ENCODE measurements around the gene FKBP2. TPM values are rescaled to one million over a fixed set of nuclear protein-coding genes. Genes with fewer than 3 reads are reported as not detected.

Gene FKBP2
- total RNA-seq, 4 donors from 2014 or later, result 47.7 to 70.3 (median 56.4) TPM

DNA sequence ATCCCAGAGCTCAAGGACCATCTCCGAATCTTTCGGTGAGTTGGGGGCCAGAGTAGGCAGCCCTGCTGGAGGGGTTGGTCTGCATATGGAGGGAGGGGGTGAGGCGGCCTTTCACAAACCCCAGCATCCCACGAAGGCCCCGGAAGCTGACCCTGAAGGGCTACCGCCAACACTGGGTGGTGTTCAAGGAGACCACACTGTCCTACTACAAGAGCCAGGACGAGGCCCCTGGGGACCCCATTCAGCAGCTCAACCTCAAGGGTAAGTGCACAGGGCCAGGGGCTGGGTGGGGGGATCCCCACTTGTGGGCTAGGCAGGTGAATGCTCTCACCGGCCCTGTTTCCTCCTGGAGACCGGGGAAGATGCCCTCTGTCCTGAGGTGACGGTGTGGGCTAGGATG, 21.1 kb upstream of the FKBP2 start:
- H3K4me3 ChIP-seq (ENCODE audit: low read depth, poor library complexity, severe bottlenecking), result no peak overlapping the region
- TF ChIP-seq POLR2A (IDR thresholded peaks at IDR 0.05), result no peak
- TF ChIP-seq, protein P1, sequence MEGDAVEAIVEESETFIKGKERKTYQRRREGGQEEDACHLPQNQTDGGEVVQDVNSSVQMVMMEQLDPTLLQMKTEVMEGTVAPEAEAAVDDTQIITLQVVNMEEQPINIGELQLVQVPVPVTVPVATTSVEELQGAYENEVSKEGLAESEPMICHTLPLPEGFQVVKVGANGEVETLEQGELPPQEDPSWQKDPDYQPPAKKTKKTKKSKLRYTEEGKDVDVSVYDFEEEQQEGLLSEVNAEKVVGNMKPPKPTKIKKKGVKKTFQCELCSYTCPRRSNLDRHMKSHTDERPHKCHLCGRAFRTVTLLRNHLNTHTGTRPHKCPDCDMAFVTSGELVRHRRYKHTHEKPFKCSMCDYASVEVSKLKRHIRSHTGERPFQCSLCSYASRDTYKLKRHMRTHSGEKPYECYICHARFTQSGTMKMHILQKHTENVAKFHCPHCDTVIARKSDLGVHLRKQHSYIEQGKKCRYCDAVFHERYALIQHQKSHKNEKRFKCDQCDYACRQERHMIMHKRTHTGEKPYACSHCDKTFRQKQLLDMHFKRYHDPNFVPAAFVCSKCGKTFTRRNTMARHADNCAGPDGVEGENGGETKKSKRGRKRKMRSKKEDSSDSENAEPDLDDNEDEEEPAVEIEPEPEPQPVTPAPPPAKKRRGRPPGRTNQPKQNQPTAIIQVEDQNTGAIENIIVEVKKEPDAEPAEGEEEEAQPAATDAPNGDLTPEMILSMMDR (IDR thresholded peaks at IDR 0.05), result no peak
- 87% methylated on average over 8 to 10 of the region's 10 CpGs for WGBS, 2 donors
- DNase-seq (ENCODE audit: low spot score in 2 of 2), result no peak
- intact Hi-C loops (cut with DNase I; ENCODE audit: low total_unique reads), result no loop called here

DNA sequence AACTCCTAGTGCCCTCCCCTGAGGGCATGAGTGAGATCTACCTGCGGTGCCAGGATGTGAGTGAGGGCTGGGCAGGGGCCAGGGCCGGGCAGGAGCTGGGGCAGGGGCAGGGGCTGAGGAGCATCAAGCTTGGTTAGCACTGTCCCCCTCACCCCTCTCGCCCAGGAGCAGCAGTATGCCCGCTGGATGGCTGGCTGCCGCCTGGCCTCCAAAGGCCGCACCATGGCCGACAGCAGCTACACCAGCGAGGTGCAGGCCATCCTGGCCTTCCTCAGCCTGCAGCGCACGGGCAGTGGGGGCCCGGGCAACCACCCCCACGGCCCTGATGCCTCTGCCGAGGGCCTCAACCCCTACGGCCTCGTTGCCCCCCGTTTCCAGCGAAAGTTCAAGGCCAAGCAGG, 20.6 kb upstream of the FKBP2 start:
- WGBS, 2 donors, result 83 to 88% methylated on average over 15 to 17 of the region's 17 CpGs
- DNase-seq (ENCODE audit: low spot score in 2 of 2), result no peak
- H3K4me3 ChIP-seq (ENCODE audit: low read depth, poor library complexity, severe bottlenecking), result no peak overlapping the region
- TF ChIP-seq, protein P1 (IDR thresholded peaks at IDR 0.05), result no peak
- TF ChIP-seq POLR2A (IDR thresholded peaks at IDR 0.05), result no peak
- intact Hi-C loops (cut with DNase I; ENCODE audit: low total_unique reads), result no loop called here

DNA sequence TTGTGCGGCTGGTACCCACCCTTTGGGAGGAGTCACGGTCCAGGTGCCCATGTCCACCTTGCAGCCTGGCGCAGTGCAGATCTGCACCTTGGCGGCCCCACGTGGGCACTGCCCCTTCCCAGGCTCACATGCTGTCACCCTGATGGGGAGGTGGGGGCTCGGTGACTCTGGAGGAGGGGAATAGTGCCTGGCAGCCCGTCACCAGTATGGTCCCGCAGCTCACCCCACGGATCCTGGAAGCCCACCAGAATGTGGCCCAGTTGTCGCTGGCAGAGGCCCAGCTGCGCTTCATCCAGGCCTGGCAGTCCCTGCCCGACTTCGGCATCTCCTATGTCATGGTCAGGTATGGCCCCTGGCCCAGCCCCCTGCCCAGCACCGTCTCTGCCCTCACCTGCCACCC, 20.1 kb upstream of the FKBP2 start:
- intact Hi-C loops (cut with DNase I; ENCODE audit: low total_unique reads), result no loop called here
- H3K4me3 ChIP-seq (ENCODE audit: low read depth, poor library complexity, severe bottlenecking), result no peak overlapping the region
- DNase-seq (ENCODE audit: low spot score in 2 of 2), result no peak
- WGBS, 2 donors, result 88 to 96% methylated on average over 9 to 10 of the region's 14 CpGs
- TF ChIP-seq, protein P1 (IDR thresholded peaks at IDR 0.05), result no peak
- TF ChIP-seq POLR2A (IDR thresholded peaks at IDR 0.05), result no peak

DNA sequence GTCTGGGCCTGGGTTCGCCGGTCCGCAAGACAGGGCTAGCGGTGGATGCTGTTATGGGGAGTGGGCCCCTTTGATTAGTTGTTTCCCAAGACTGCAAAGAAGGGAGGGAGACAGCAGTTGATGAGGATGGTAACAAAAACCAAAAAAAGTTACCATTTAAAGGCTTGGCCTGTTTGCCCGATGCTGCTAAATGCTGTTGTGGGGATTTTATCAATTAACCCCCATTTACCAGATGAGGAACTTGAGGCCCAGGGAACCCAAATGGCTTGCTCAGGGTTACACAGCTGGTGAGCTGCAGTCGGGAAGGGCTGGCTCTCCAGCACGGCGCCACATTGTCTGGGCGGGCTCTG, 18.3 kb upstream of the FKBP2 start:
- no peak overlapping the region for H3K4me3 ChIP-seq (ENCODE audit: low read depth, poor library complexity, severe bottlenecking)
- no peak for TF ChIP-seq POLR2A (IDR thresholded peaks at IDR 0.05)
- TF ChIP-seq, protein P1 (IDR thresholded peaks at IDR 0.05), result no peak
- DNase-seq (ENCODE audit: low spot score in 2 of 2), result no peak
- WGBS, 2 donors, result 41 to 48% methylated on average over 9 of the region's 9 CpGs
- intact Hi-C loops (cut with DNase I; ENCODE audit: low total_unique reads), result no loop called here

DNA sequence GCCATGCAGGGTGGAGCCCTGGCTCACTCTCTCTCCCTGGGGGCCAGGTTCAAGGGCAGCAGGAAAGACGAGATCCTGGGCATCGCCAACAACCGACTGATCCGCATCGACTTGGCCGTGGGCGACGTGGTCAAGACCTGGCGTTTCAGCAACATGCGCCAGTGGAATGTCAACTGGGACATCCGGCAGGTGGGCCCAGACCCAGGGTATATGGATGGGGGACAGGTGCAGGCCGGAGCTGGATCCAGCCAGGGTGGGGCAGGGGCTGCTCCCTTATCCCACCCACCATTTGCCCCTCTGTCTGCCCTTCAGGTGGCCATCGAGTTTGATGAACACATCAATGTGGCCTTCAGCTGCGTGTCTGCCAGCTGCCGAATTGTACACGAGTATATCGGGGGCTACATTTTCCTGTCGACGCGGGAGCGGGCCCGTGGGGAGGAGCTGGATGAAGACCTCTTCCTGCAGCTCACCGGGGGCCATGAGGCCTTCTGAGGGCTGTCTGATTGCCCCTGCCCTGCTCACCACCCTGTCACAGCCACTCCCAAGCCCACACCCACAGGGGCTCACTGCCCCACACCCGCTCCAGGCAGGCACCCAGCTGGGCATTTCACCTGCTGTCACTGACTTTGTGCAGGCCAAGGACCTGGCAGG, 17.8 kb upstream of the FKBP2 start:
- intact Hi-C loops (cut with DNase I; ENCODE audit: low total_unique reads), result no loop called here
- TF ChIP-seq, protein P1 (IDR thresholded peaks at IDR 0.05), result no peak
- no peak for TF ChIP-seq POLR2A (IDR thresholded peaks at IDR 0.05)
- DNase-seq (ENCODE audit: low spot score in 2 of 2), result peak in 1 of 2 donors; percentile 85
- WGBS, 2 donors, result 55 to 68% methylated on average over 22 to 24 of the region's 24 CpGs
- no peak overlapping the region for H3K4me3 ChIP-seq (ENCODE audit: low read depth, poor library complexity, severe bottlenecking)
